K562 (cell line): ENCODE measurements around the gene PSMA6. TPM values are rescaled to one million over a fixed set of nuclear protein-coding genes. Genes with fewer than 3 reads are reported as not detected.
A peak's percentile ranks its signal among the peaks of the same experiment; 100 is the strongest.

Experiments used
- ATAC-seq: fragments of 200-7000 bp; cut with Tn5 transposase; 3 replicates; pipeline ENCODE4 v1.9.1; 2020; ENCODE audit warnings: moderate library complexity
- BruUV-seq: library from RNA; stranded (reverse); fragments of 400-500 nt; replicated peaks from 2 replicates; lab custom pipeline; 2021; lab: Mats Ljungman, UMichigan
- CTCF ChIA-PET: fragments of 300-600 bp; formaldehyde crosslinking; extraction: SDS; loops from one replicate; lab custom pipeline; 2021; ENCODE audit warnings: low intra/inter-chr PET ratio; lab: Yijun Ruan, JAX
- POLR2A ChIA-PET: fragments of 300-600, 350-650 bp; sonication (Branson Sonifier 250); formaldehyde crosslinking; extraction: SDS; loops from one replicate; lab custom pipeline; 2021; ENCODE audit warnings: antibody characterized with exemption, inconsistent platforms; lab: Yijun Ruan, JAX
- DNase-seq, 4 experiments: peaks; one replicate each; pipeline versions ENCODE4 v3.0.0 to v3.0.0-alpha.2; 2011 to 2018; ENCODE audit warnings: low spot score in 3 of 4, mixed read lengths in 3 of 4; ENCODE audit errors: extremely low read depth in 1 of 4
- FAIRE-seq: peaks from 2 replicates; lab custom pipeline; 2011; peaks lifted over from hg19 to GRCh38; lab: Jason Lieb, UNC
- H2AFZ ChIP-seq: 2 replicates; pipeline ENCODE4 v1.6.0; 2011; ENCODE audit warnings: low read depth, low read length, control low read depth, inconsistent platforms
- H3K27ac ChIP-seq: fragments of 200-600 bp; 3 replicates; pipeline ENCODE4 v1.8.0; 2011; ENCODE audit warnings: low read depth, mild to moderate bottlenecking, control low read depth, inconsistent platforms, low read length, moderate library complexity, mixed read lengths; ENCODE audit errors: extremely low read depth
- H3K27me3 ChIP-seq, 2 experiments: fragments of 300-600 bp in 1 of 2; 2 replicates in 1 of 2; 3 replicates in 1 of 2; pipeline versions ENCODE4 v1.6.0 to v1.8.0; 2011; ENCODE audit warnings: inconsistent platforms in 2 of 2, low read length in 2 of 2, mild to moderate bottlenecking in 1 of 2, mixed read lengths in 1 of 2, moderate library complexity in 1 of 2; ENCODE audit not compliant: control insufficient read depth in 2 of 2, insufficient read depth in 2 of 2
- H3K36me3 ChIP-seq: fragments of 300-600 bp; 3 replicates; pipeline ENCODE4 v1.8.0; 2011; ENCODE audit warnings: mild to moderate bottlenecking, low read length, inconsistent platforms; ENCODE audit not compliant: control insufficient read depth, insufficient read depth
- H3K4me1 ChIP-seq, 2 experiments: fragments of 200-600 bp in 1 of 2; replicated peaks in 1 of 2; 2 replicates in 1 of 2; 3 replicates in 1 of 2; pipeline versions ENCODE4 v1.5.1 to v1.8.0; 2011; ENCODE audit warnings: inconsistent platforms in 2 of 2, low read length in 2 of 2, mild to moderate bottlenecking in 1 of 2, mixed read lengths in 1 of 2, moderate library complexity in 1 of 2; ENCODE audit not compliant: control insufficient read depth in 2 of 2, insufficient read depth in 2 of 2
- H3K4me2 ChIP-seq: 2 replicates; pipeline ENCODE4 v1.6.1; 2011; ENCODE audit warnings: low read length, control low read depth, inconsistent platforms, mixed read lengths; ENCODE audit not compliant: insufficient read depth
- H3K4me3 ChIP-seq: fragments of 200-600 bp; sonication (generic), shearing (Covaris generic); 2 replicates; pipeline ENCODE4 v1.5.1; 2016; ENCODE audit warnings: control low read depth, inconsistent platforms
- H3K79me2 ChIP-seq: fragments of 200-600 bp; 3 replicates; pipeline ENCODE4 v1.8.0; 2011; ENCODE audit warnings: low read length, inconsistent platforms; ENCODE audit not compliant: control insufficient read depth, insufficient read depth
- H3K9ac ChIP-seq, 2 experiments: 2 replicates each; pipeline versions ENCODE4 v1.6.0 to v1.6.1; 2011; ENCODE audit warnings: low read depth in 2 of 2, low read length in 2 of 2, control low read depth in 1 of 2, inconsistent platforms in 1 of 2, mild to moderate bottlenecking in 1 of 2, mixed read lengths in 1 of 2; ENCODE audit not compliant: insufficient read depth in 1 of 2
- H3K9me1 ChIP-seq: one replicate; pipeline ENCODE4 v1.6.0; 2011; ENCODE audit warnings: inconsistent platforms, mild to moderate bottlenecking, low read length, moderate library complexity; ENCODE audit not compliant: control insufficient read depth, insufficient read depth
- H3K9me3 ChIP-seq: replicated peaks from 2 replicates; pipeline ENCODE4 v1.5.1; 2011; ENCODE audit warnings: low read depth, low read length, inconsistent platforms; ENCODE audit not compliant: control insufficient read depth, insufficient read depth
- H4K20me1 ChIP-seq: replicated peaks from 2 replicates; pipeline ENCODE4 v1.6.1; 2011; ENCODE audit warnings: low read length, inconsistent platforms, mixed read lengths; ENCODE audit not compliant: control insufficient read depth, insufficient read depth
- CBX3 ChIP-seq, 2 experiments: IDR thresholded peaks; 1 replicate in 1 of 2; 2 replicates in 1 of 2; pipeline ENCODE4 v1.6.1; 2012; ENCODE audit warnings: inconsistent platforms in 2 of 2, low read length in 2 of 2, borderline replicate concordance in 1 of 2, control low read depth in 1 of 2
- CTBP1 ChIP-seq: fragments of 450-650 bp; IDR thresholded peaks from 2 replicates; pipeline ENCODE4 v1.6.1; 2016; ENCODE audit warnings: borderline replicate concordance
- ERF ChIP-seq: fragments of 450-650 bp; formaldehyde crosslinking; IDR thresholded peaks from 2 replicates; pipeline ENCODE4 v1.4.0; 2020; ENCODE audit warnings: mild to moderate bottlenecking, mixed read lengths
- NFYB ChIP-seq: IDR thresholded peaks from 2 replicates; pipeline ENCODE4 v1.6.1; 2011; ENCODE audit warnings: mild to moderate bottlenecking, moderate library complexity; ENCODE audit not compliant: insufficient read length; ENCODE audit errors: extremely low read depth
- POLR2B ChIP-seq: fragments of 450-650 bp; IDR thresholded peaks from 2 replicates; pipeline ENCODE4 v1.6.1; 2018; ENCODE audit warnings: low read depth; ENCODE audit not compliant: partially characterized antibody
- PTTG1 ChIP-seq: fragments of 450-650 bp; IDR thresholded peaks from 2 replicates; pipeline ENCODE4 v1.6.1; 2016; ENCODE audit warnings: low read depth, mild to moderate bottlenecking, missing genetic modification characterization, missing compliant biosample characterization
- RBM25 ChIP-seq: fragments of 200-400 bp; formaldehyde crosslinking; IDR thresholded peaks from 2 replicates; pipeline ENCODE4 v1.6.1; 2018; ENCODE audit warnings: low read length, low read depth, moderate library complexity; ENCODE audit not compliant: severe bottlenecking
- ZNF121 ChIP-seq: sonication (generic); formaldehyde crosslinking; conservative IDR thresholded peaks from 2 replicates; pipeline ENCODE4 v1.8.0; 2022; ENCODE audit warnings: missing genetic modification reagents
- ZNF224 ChIP-seq: sonication (generic); formaldehyde crosslinking; IDR thresholded peaks from 2 replicates; pipeline ENCODE4 v1.8.0; 2022; ENCODE audit warnings: mild to moderate bottlenecking, missing genetic modification reagents
- WGBS: fragments of 100-300 bp; shearing (Covaris generic); methylation state at CpG from one replicate; pipeline ENCODE4 v1.1.6; 2016; ENCODE audit warnings: low coverage, mixed read lengths; ENCODE audit not compliant: insufficient coverage; ENCODE audit errors: missing lambda C conversion rate; 5-methylcytosine and 5-hydroxymethylcytosine counted together
- in situ Hi-C: fragments of 300-500 bp; cut with MboI; formaldehyde crosslinking; loops from 4 replicates; pipeline ENCODE4 v1.15.0; 2018; ENCODE audit warnings: inconsistent platforms, mixed read lengths
- intact Hi-C: fragments of 100-400 bp; cut with micrococcal nuclease; formaldehyde crosslinking; loops from 2 replicates; pipeline ENCODE4 v1.14.2; 2022
- polyA plus RNA-seq, 8 experiments: library from polyadenylated mRNA; depleted of rRNA in 4 of 8; stranded (reverse) in 5 of 8; unstranded in 3 of 8; fragments of >200 nt; fragmentation: Nextera tagmentation in 2 of 8; fragmentation: Illumina TruSeq in 1 of 8; extraction: Ambion mirVana in 2 of 8; extraction: Trizol in 1 of 8; gene quantifications; 2 replicates each; pipeline versions ENCODE4 v1.2.1 to v1.2.3, GENCODE V29; 2011 to 2014; ENCODE audit warnings: inconsistent platforms in 1 of 8, missing spikeins in 1 of 8
- total RNA-seq, 7 experiments: library from RNA; depleted of rRNA in 6 of 7; stranded (reverse); fragments of >200 nt in 6 of 7; fragmentation: Illumina TruSeq in 2 of 7; extraction: Trizol in 2 of 7; gene quantifications; 2 replicates each; pipeline versions ENCODE4 v1.2.1 to v1.2.3, GENCODE V29; 2011 to 2021; ENCODE audit warnings: low replicate concordance in 1 of 7
- TF ChIP-seq, protein P1 (sequence below), 2 experiments: fragments of 200-800 bp in 1 of 2; sonication (Bioruptor generic) in 1 of 2; sonication (generic) in 1 of 2; formaldehyde crosslinking in 1 of 2; IDR thresholded peaks in 1 of 2; conservative IDR thresholded peaks in 1 of 2; 2 replicates each; pipeline versions ENCODE4 v1.5.0 to v1.6.1; 2016 to 2020; ENCODE audit warnings: missing compliant biosample characterization in 1 of 2, missing genetic modification characterization in 1 of 2, missing genetic modification reagents in 1 of 2

The PSMA6 gene
- total and polyA plus RNA-seq, 9 of the 15 experiments (the other 6 are each of a cell fraction or from before 2014, with no cell fraction given), result 210 to 952 (median 288) TPM

DNA sequence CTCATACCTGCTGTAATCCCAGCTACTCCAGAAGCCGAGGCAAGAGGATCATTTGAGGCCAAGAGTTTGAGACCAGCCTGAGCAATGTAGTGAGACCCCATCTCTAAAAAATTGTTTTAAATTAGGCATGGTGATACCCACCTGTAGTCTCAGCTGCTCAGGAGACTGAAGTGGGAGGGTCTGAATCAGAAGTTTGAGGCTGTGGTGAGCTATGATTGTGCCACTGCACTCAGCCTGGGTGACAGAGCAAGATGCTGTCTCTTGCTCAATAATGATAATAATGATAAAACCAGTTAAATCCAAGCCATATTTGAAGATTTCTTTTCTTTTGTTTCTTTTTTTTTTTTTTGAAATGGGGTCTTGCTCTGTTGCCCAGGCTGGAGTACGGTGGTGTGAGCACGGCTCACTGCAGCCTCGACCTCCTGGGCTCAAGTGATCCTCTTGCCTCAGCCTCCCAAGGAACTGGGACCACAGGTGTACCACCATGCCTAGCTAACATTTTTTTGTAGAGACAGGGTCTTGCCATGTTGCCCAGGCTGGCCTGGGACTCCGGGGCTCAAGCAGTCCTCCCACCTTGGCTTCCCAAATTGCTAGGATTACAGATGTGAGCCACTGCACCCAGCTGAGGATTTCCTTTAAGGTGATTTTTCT, 12.8 kb downstream of the PSMA6 start:
- H3K4me2 ChIP-seq, result no peak overlapping the region
- in situ Hi-C loops (no loop called here), intact Hi-C loops (no loop called here)
- no peak overlapping the region for H3K4me3 ChIP-seq
- FAIRE-seq (no peak), ATAC-seq (no peak), DNase-seq (no peak)
- H3K27me3 ChIP-seq, result no peaks in the 10 kb centered on the region
- BruUV-seq, result no TSS peak
- H3K79me2 ChIP-seq, result peaks cover 80% of the 10 kb centered on the region
- no peak overlapping the region for H3K9ac ChIP-seq
- no peaks in the 10 kb centered on the region for H3K9me3 ChIP-seq
- H3K36me3 ChIP-seq, result peaks cover 50% of the 10 kb centered on the region; the same call in 1 of the 3 replicates
- no peaks in the 10 kb centered on the region for H4K20me1 ChIP-seq
- 100% methylated on average over 2 of the region's 5 CpGs for WGBS
- peaks cover 0 to 3% of the 10 kb centered on the region in 2 experiments; a peak in 2 of 5 replicates for H3K4me1 ChIP-seq
- TF ChIP-seq RBM25 (peak; percentile 29), ERF (CRISPR knock-in tag) (no peak), NFYB (no peak), ZNF224 (no peak), POLR2B (no peak), PTTG1 (no peak), ZNF121 (CRISPR knock-in tag) (peak; percentile 93), CBX3 (IDR thresholded peaks at IDR 0.05; ENCODE audit: borderline replicate concordance in 1 of 2, low read length in 2 of 2) (no peak), CTBP1 (no peak)
- TF ChIP-seq, protein P1, sequence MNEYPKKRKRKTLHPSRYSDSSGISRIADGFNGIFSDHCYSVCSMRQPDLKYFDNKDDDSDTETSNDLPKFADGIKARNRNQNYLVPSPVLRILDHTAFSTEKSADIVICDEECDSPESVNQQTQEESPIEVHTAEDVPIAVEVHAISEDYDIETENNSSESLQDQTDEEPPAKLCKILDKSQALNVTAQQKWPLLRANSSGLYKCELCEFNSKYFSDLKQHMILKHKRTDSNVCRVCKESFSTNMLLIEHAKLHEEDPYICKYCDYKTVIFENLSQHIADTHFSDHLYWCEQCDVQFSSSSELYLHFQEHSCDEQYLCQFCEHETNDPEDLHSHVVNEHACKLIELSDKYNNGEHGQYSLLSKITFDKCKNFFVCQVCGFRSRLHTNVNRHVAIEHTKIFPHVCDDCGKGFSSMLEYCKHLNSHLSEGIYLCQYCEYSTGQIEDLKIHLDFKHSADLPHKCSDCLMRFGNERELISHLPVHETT (CRISPR knock-in tag; conservative IDR thresholded peaks at IDR 0.05 in 1 of 2, IDR thresholded peaks at IDR 0.05 in 1 of 2), result no peak
- ChIA-PET CTCF (no interaction called here), POLR2A (interaction anchor here (0.7 to 2.2 kb wide), 2 partner anchors 13 to 230 kb away, joined by 3 to 9 read pairs; partner anchors contain the start of gene PSMA6)
- H3K27ac ChIP-seq, result no peak overlapping the region
- no peak overlapping the region for H2AFZ ChIP-seq
- H3K9me1 ChIP-seq, result no peaks in the 10 kb centered on the region
